Breast epithelium (tissue), 4 donors: ENCODE measurements around the gene TMEM209. TPM values are rescaled to one million over a fixed set of nuclear protein-coding genes. Genes with fewer than 3 reads are reported as not detected.

ENCODE experiments used
- DNase-seq, 2 donors: peaks; one replicate each; pipeline ENCODE4 v3.0.0-alpha.2; 2019; ENCODE audit warnings: low spot score in 2 of 2
- H3K27ac ChIP-seq, 2 donors: fragments of 200-600 bp; sonication (generic) in 1 of 2; one replicate each; pipeline ENCODE4 v1.5.1; 2016 to 2019; ENCODE audit warnings: mild to moderate bottlenecking in 1 of 2
- H3K27me3 ChIP-seq, 2 donors: fragments of 200-600 bp; sonication (generic) in 1 of 2; one replicate each; pipeline versions ENCODE4 v1.5.1 to v1.6.0; 2017 to 2019; ENCODE audit warnings: control low read depth in 1 of 2, mild to moderate bottlenecking in 1 of 2
- H3K36me3 ChIP-seq: fragments of 200-600 bp; one replicate; pipeline ENCODE4 v1.5.1; 2019
- H3K4me1 ChIP-seq, 2 donors: fragments of 200-600 bp; sonication (generic); one replicate each; pipeline ENCODE4 v1.5.1; 2016 to 2019; ENCODE audit warnings: control low read depth in 1 of 2
- H3K4me3 ChIP-seq, 3 donors: fragments of 200-600 bp; sonication (generic); 1 replicate in 2 of 3; 2 replicates in 1 of 3; pipeline ENCODE4 v1.5.1; 2016 to 2019; ENCODE audit warnings: mild to moderate bottlenecking in 3 of 3, moderate library complexity in 2 of 3
- H3K9me3 ChIP-seq, 2 donors: fragments of 200-600 bp; sonication (generic) in 1 of 2; one replicate each; pipeline ENCODE4 v1.5.1; 2016 to 2019; ENCODE audit warnings: control low read depth in 1 of 2
- CTCF ChIP-seq, 3 donors: fragments of 450-650 bp; IDR thresholded peaks; one replicate each; pipeline ENCODE4 v1.5.1; 2016 to 2017; ENCODE audit warnings: antibody characterized with exemption in 3 of 3, mild to moderate bottlenecking in 3 of 3, moderate library complexity in 3 of 3
- POLR2A ChIP-seq: fragments of 450-650 bp; IDR thresholded peaks from one replicate; pipeline ENCODE4 v1.6.1; 2016; ENCODE audit warnings: antibody characterized with exemption, mild to moderate bottlenecking, moderate library complexity
- POLR2AphosphoS5 ChIP-seq, 3 donors: sonication (generic); formaldehyde crosslinking; IDR thresholded peaks; one replicate each; pipeline ENCODE4 v1.6.1; 2017; ENCODE audit warnings: antibody characterized with exemption in 3 of 3
- intact Hi-C: fragments of 100-400 bp; cut with DNase I; formaldehyde crosslinking; loops from one replicate; pipeline ENCODE4 v1.15.1; 2023; ENCODE audit warnings: low total_unique reads
- total RNA-seq, 3 donors: library from RNA; depleted of rRNA; stranded (reverse); fragments of >200 nt; gene quantifications; one replicate each; pipeline ENCODE4 v1.1.0, GENCODE V29; 2016

The TMEM209 gene
- total RNA-seq, 3 donors from 2014 or later = 9.0 to 15.7 (median 13.8) TPM

GRCh38 chr7:130118294-130118693 is 86.9 kb downstream of the TMEM209 start:
- H3K4me3 ChIP-seq = no peak overlapping the region
- DNase-seq = no peak
- H3K27ac ChIP-seq = no peak overlapping the region
- H3K27me3 ChIP-seq = no peaks in the 10 kb centered on the region
- no peaks in the 10 kb centered on the region for H3K4me1 ChIP-seq
- intact Hi-C loops = no loop called here
- TF ChIP-seq CTCF (IDR thresholded peaks at IDR 0.05) = no peak
- TF ChIP-seq POLR2A = no peak
- no peak for TF ChIP-seq POLR2AphosphoS5 (IDR thresholded peaks at IDR 0.05)
- no peaks in the 10 kb centered on the region for H3K36me3 ChIP-seq
- no peaks in the 10 kb centered on the region for H3K9me3 ChIP-seq

GRCh38 chr7:130114776-130115175 is 90.4 kb downstream of the TMEM209 start:
- H3K27me3 ChIP-seq = no peaks in the 10 kb centered on the region
- TF ChIP-seq POLR2AphosphoS5 (IDR thresholded peaks at IDR 0.05) (no peak), CTCF (IDR thresholded peaks at IDR 0.05) (no peak), POLR2A (no peak)
- no peak overlapping the region for H3K4me3 ChIP-seq
- no peaks in the 10 kb centered on the region for H3K4me1 ChIP-seq
- no peaks in the 10 kb centered on the region for H3K9me3 ChIP-seq
- no peak overlapping the region for H3K27ac ChIP-seq
- no peaks in the 10 kb centered on the region for H3K36me3 ChIP-seq
- no peak for DNase-seq
- intact Hi-C loops = no loop called here

Other genes starting within 250 kb of the TMEM209 start
- gene ZC3HC1, start 154.0 kb downstream of the TMEM209 start, total RNA-seq = 10 to 100 TPM in 1 of 3 donors, 1 to 10 TPM in 2; 8.8 to 18.9 (median 9.4) TPM
- 10 to 100 TPM; 23.3 to 28.0 (median 28.0) TPM for gene KLHDC10, start 134.9 kb downstream of the TMEM209 start, total RNA-seq
- not detected for gene SSMEM1, start 2.5 kb upstream of the TMEM209 start, total RNA-seq
- gene CPA2, start 61.5 kb upstream of the TMEM209 start, total RNA-seq = not detected
- 1 to 10 TPM in 1 of 3 donors, under 1 TPM in 1, not detected in 1; 0.98 to 2.0 TPM for gene CPA4, start 87.8 kb upstream of the TMEM209 start, total RNA-seq
- gene CPA5, start 139.4 kb upstream of the TMEM209 start, total RNA-seq = not detected
- gene CPA1, start 175.1 kb upstream of the TMEM209 start, total RNA-seq = under 1 TPM in 2 of 3 donors, not detected in 1; 0.73 to 0.96 TPM
- 1 to 10 TPM; 5.9 to 8.9 (median 7.0) TPM for gene CEP41, start 235.6 kb upstream of the TMEM209 start, total RNA-seq